GM12873 (cell line): Measurements from ENCODE around the gene GTF2F2.

Experiments
- CTCF ChIP-seq: IDR thresholded peaks from 2 replicates; pipeline ENCODE4 v1.5.1; 2012; ENCODE audit warnings: low read depth, mild to moderate bottlenecking, moderate library complexity, low read length, control low read depth; ENCODE audit not compliant: insufficient read depth; ENCODE audit errors: missing control alignments

The GTF2F2 gene

GRCh38 chr13:45242070-45242469 is 121.8 kb downstream of the GTF2F2 start:
- no peak for TF ChIP-seq CTCF

- TF ChIP-seq CTCF, result no peak
These were observed 122.2 kb downstream of the GTF2F2 start for GRCh38 chr13:45242524-45242923.

GRCh38 chr13:45243077-45243476 is 122.8 kb downstream of the GTF2F2 start:
- TF ChIP-seq CTCF, result no peak

GRCh38 chr13:45249662-45250061 is 129.4 kb downstream of the GTF2F2 start:
- no peak for TF ChIP-seq CTCF

- TF ChIP-seq CTCF, result no peak
These were observed 134.1 kb downstream of the GTF2F2 start for GRCh38 chr13:45254396-45254795.

GRCh38 chr13:45255247-45255987 is 135.1 kb downstream of the GTF2F2 start:
- no peak for TF ChIP-seq CTCF

- TF ChIP-seq CTCF, result no peak
These were observed 135.9 kb downstream of the GTF2F2 start for GRCh38 chr13:45256254-45256653.
